ENCODE measurements around the gene GRIK3. TPM values are rescaled to one million over a fixed set of nuclear protein-coding genes. Genes with fewer than 3 reads are reported as not detected.

GRIK3 gene
- total and polyA plus RNA-seq, 4 donors, result 0.68 to 1.6 TPM; not detected in 2

GRCh38 chr1:36793452-36793851, 240.9 kb downstream of the GRIK3 start:
- Histone ChIP-seq H3K4me3 (ENCODE audit: low read length in 2 of 2) (no peak overlapping the region), H3K27me3 (ENCODE audit: control insufficient read depth in 1 of 2, insufficient read depth in 2 of 2, low read length in 1 of 2) (no peaks in the 10 kb centered on the region), H3K4me1 (ENCODE audit: control insufficient read depth in 1 of 2, insufficient read depth in 2 of 2, low read length in 2 of 2) (no peaks in the 10 kb centered on the region), H3K36me3 (ENCODE audit: control insufficient read depth in 1 of 2, insufficient read depth in 2 of 2, low read length in 1 of 2) (no peaks in the 10 kb centered on the region), H3K9me3 (ENCODE audit: control insufficient read depth, low read length) (peaks cover 4% of the 10 kb centered on the region), H3K27ac (ENCODE audit: low read depth in 1 of 2, low read length in 2 of 2) (no peak overlapping the region)
- ATAC-seq (ENCODE audit: low FRiP score), result no peak
- intact Hi-C loops (cut with DNase I), result no loop called here
- no peak for DNase-seq

DNA sequence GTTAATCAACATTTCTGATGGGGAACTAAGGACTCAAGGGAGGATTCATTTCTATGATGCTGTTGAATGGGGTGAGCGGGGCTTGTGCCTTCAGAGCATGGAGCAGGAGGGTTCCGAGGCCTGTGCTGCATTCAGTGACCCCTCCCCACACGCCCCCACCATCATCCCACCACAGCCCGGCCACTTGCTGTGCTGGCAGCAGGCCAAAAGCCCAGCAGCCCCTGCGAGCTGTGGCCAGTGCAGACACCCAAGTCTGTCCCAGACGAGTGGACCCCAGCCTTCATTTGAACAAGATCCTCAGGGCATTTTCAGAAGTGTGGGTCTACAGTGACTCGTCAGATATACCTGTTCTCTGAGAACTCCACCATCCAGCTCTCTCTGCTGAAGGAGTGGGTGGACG, 242.0 kb downstream of the GRIK3 start:
- DNase-seq (no peak), ATAC-seq (ENCODE audit: low FRiP score) (no peak)
- H3K4me1 ChIP-seq (ENCODE audit: control insufficient read depth in 1 of 2, insufficient read depth in 2 of 2, low read length in 2 of 2), result no peaks in the 10 kb centered on the region
- H3K9me3 ChIP-seq (ENCODE audit: control insufficient read depth, low read length), result peaks cover 4% of the 10 kb centered on the region
- H3K27ac ChIP-seq (ENCODE audit: low read depth in 1 of 2, low read length in 2 of 2), result no peak overlapping the region
- intact Hi-C loops (cut with DNase I), result no loop called here
- H3K27me3 ChIP-seq (ENCODE audit: control insufficient read depth in 1 of 2, insufficient read depth in 2 of 2, low read length in 1 of 2), result no peaks in the 10 kb centered on the region
- no peaks in the 10 kb centered on the region for H3K36me3 ChIP-seq (ENCODE audit: control insufficient read depth in 1 of 2, insufficient read depth in 2 of 2, low read length in 1 of 2)
- WGBS, 2 donors, result 52 to 56% methylated on average over 8 of the region's 8 CpGs
- H3K4me3 ChIP-seq (ENCODE audit: low read length in 2 of 2), result no peak overlapping the region

DNA sequence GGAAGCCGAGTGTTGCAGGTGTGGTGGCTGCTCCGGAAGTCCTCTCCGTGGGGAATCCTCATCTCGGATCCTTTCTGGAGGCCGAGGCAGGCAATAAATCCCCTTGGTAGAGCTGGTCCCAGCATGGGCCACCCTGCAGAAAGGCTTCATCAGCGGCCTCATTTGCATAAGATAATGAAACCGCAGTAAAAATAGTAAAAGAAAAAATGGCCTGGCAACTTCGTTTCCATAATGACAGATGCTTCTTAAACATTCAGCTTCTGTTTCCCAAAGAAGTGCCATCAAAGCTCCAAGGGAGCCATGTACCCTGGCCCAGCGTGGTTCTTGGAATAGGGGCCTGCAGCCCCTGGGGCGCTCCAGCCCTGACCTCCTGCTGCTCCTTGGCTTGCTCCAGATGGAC, 244.1 kb downstream of the GRIK3 start:
- Histone ChIP-seq H3K36me3 (ENCODE audit: control insufficient read depth in 1 of 2, insufficient read depth in 2 of 2, low read length in 1 of 2) (no peaks in the 10 kb centered on the region), H3K9me3 (ENCODE audit: control insufficient read depth, low read length) (peaks cover 4% of the 10 kb centered on the region), H3K27ac (ENCODE audit: low read depth in 1 of 2, low read length in 2 of 2) (no peak overlapping the region), H3K27me3 (ENCODE audit: control insufficient read depth in 1 of 2, insufficient read depth in 2 of 2, low read length in 1 of 2) (no peaks in the 10 kb centered on the region), H3K4me1 (ENCODE audit: control insufficient read depth in 1 of 2, insufficient read depth in 2 of 2, low read length in 2 of 2) (no peaks in the 10 kb centered on the region), H3K4me3 (ENCODE audit: low read length in 2 of 2) (no peak overlapping the region)
- intact Hi-C loops (cut with DNase I), result no loop called here
- WGBS, 2 donors, result 62 to 65% methylated on average over 10 of the region's 10 CpGs
- no peak for ATAC-seq (ENCODE audit: low FRiP score)
- DNase-seq, result no peak

DNA sequence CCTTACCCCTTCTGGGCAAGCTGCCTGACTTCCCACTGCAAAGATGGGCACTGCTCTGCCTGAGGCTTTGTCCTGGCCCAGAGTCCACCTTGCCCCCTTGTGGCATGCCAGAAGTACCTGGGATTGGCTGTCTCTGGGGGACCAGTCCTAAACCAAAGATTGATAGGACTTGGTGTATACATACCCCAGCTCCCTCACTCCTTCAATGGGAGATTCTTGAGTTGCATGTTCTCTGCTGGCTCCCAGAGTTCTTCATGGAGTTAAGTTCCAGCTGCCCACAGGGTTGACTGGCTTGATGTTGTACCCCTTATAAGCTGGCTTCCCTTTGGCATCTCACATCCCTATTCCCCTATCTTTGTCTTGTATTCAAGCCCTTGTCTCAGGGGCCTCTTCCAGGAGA, 244.8 kb downstream of the GRIK3 start:
- H3K36me3 ChIP-seq (ENCODE audit: control insufficient read depth in 1 of 2, insufficient read depth in 2 of 2, low read length in 1 of 2), result no peaks in the 10 kb centered on the region
- no peaks in the 10 kb centered on the region for H3K4me1 ChIP-seq (ENCODE audit: control insufficient read depth in 1 of 2, insufficient read depth in 2 of 2, low read length in 2 of 2)
- H3K9me3 ChIP-seq (ENCODE audit: control insufficient read depth, low read length), result peaks cover 4% of the 10 kb centered on the region
- DNase-seq, result no peak
- no peak overlapping the region for H3K27ac ChIP-seq (ENCODE audit: low read depth in 1 of 2, low read length in 2 of 2)
- ATAC-seq (ENCODE audit: low FRiP score), result no peak
- H3K27me3 ChIP-seq (ENCODE audit: control insufficient read depth in 1 of 2, insufficient read depth in 2 of 2, low read length in 1 of 2), result no peaks in the 10 kb centered on the region
- H3K4me3 ChIP-seq (ENCODE audit: low read length in 2 of 2), result no peak overlapping the region
- intact Hi-C loops (cut with DNase I), result no loop called here

GRCh38 chr1:36787312-36787913, 246.9 kb downstream of the GRIK3 start:
- ATAC-seq (ENCODE audit: low FRiP score) (no peak), DNase-seq (no peak)
- H3K4me3 ChIP-seq (ENCODE audit: low read length in 2 of 2), result no peak overlapping the region
- H3K27ac ChIP-seq (ENCODE audit: low read depth in 1 of 2, low read length in 2 of 2), result no peak overlapping the region
- WGBS, 2 donors, result 53 to 58% methylated on average over 12 of the region's 12 CpGs
- H3K9me3 ChIP-seq (ENCODE audit: control insufficient read depth, low read length), result peaks cover 4% of the 10 kb centered on the region
- intact Hi-C loops (cut with DNase I), result no loop called here
- H3K27me3 ChIP-seq (ENCODE audit: control insufficient read depth in 1 of 2, insufficient read depth in 2 of 2, low read length in 1 of 2), result no peaks in the 10 kb centered on the region
- no peaks in the 10 kb centered on the region for H3K36me3 ChIP-seq (ENCODE audit: control insufficient read depth in 1 of 2, insufficient read depth in 2 of 2, low read length in 1 of 2)
- no peaks in the 10 kb centered on the region for H3K4me1 ChIP-seq (ENCODE audit: control insufficient read depth in 1 of 2, insufficient read depth in 2 of 2, low read length in 2 of 2)

DNA sequence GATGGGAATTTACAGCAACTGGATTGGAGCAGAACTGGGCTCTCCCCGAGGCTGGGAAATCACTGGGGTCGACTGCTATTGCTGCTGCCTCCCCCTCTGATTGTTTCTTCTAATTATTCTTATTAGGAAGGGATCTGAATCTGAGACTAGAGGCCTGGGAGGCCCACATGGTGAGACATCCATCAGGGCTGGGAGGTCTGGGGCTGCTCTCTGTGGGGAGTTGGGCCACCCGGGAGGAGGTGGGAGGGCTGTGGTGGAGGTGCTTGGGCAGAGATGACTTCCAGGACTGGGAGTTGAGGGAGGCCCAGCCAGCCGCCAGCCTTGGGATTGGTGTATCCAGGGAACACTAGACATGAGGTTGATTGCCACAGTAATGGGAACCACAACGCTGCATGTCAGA, 247.9 kb downstream of the GRIK3 start:
- DNase-seq, result no peak
- no peaks in the 10 kb centered on the region for H3K36me3 ChIP-seq (ENCODE audit: control insufficient read depth in 1 of 2, insufficient read depth in 2 of 2, low read length in 1 of 2)
- WGBS, 2 donors, result 37 to 41% methylated on average over 5 of the region's 5 CpGs
- H3K4me3 ChIP-seq (ENCODE audit: low read length in 2 of 2), result no peak overlapping the region
- H3K4me1 ChIP-seq (ENCODE audit: control insufficient read depth in 1 of 2, insufficient read depth in 2 of 2, low read length in 2 of 2), result no peaks in the 10 kb centered on the region
- H3K9me3 ChIP-seq (ENCODE audit: control insufficient read depth, low read length), result peaks cover 4% of the 10 kb centered on the region
- no peak overlapping the region for H3K27ac ChIP-seq (ENCODE audit: low read depth in 1 of 2, low read length in 2 of 2)
- intact Hi-C loops (cut with DNase I), result no loop called here
- no peak for ATAC-seq (ENCODE audit: low FRiP score)
- no peaks in the 10 kb centered on the region for H3K27me3 ChIP-seq (ENCODE audit: control insufficient read depth in 1 of 2, insufficient read depth in 2 of 2, low read length in 1 of 2)

GRCh38 chr1:36784147-36784859, 250.0 kb downstream of the GRIK3 start:
- Histone ChIP-seq H3K36me3 (ENCODE audit: control insufficient read depth in 1 of 2, insufficient read depth in 2 of 2, low read length in 1 of 2) (no peaks in the 10 kb centered on the region), H3K4me3 (ENCODE audit: low read length in 2 of 2) (no peak overlapping the region), H3K4me1 (ENCODE audit: control insufficient read depth in 1 of 2, insufficient read depth in 2 of 2, low read length in 2 of 2) (no peaks in the 10 kb centered on the region), H3K9me3 (ENCODE audit: control insufficient read depth, low read length) (peaks cover 1% of the 10 kb centered on the region), H3K27me3 (ENCODE audit: control insufficient read depth in 1 of 2, insufficient read depth in 2 of 2, low read length in 1 of 2) (no peaks in the 10 kb centered on the region), H3K27ac (ENCODE audit: low read depth in 1 of 2, low read length in 2 of 2) (no peak overlapping the region)
- DNase-seq (no peak), ATAC-seq (ENCODE audit: low FRiP score) (no peak)
- intact Hi-C loops (cut with DNase I), result no loop called here
- WGBS, 2 donors, result 63 to 64% methylated on average over 9 of the region's 9 CpGs

- H3K27ac ChIP-seq (ENCODE audit: low read depth in 1 of 2, low read length in 2 of 2), result no peak overlapping the region
- DNase-seq (no peak), ATAC-seq (ENCODE audit: low FRiP score) (no peak)
- 80 to 85% methylated on average over 3 of the region's 3 CpGs for WGBS, 2 donors
- no peaks in the 10 kb centered on the region for H3K27me3 ChIP-seq (ENCODE audit: control insufficient read depth in 1 of 2, insufficient read depth in 2 of 2, low read length in 1 of 2)
- no peak overlapping the region for H3K4me3 ChIP-seq (ENCODE audit: low read length in 2 of 2)
- H3K4me1 ChIP-seq (ENCODE audit: control insufficient read depth in 1 of 2, insufficient read depth in 2 of 2, low read length in 2 of 2), result no peaks in the 10 kb centered on the region
- H3K36me3 ChIP-seq (ENCODE audit: control insufficient read depth in 1 of 2, insufficient read depth in 2 of 2, low read length in 1 of 2), result no peaks in the 10 kb centered on the region
- H3K9me3 ChIP-seq (ENCODE audit: control insufficient read depth, low read length), result no peaks in the 10 kb centered on the region
- intact Hi-C loops (cut with DNase I), result no loop called here
These were observed 250.8 kb downstream of the GRIK3 start for GRCh38 chr1:36783475-36783874.

DNA sequence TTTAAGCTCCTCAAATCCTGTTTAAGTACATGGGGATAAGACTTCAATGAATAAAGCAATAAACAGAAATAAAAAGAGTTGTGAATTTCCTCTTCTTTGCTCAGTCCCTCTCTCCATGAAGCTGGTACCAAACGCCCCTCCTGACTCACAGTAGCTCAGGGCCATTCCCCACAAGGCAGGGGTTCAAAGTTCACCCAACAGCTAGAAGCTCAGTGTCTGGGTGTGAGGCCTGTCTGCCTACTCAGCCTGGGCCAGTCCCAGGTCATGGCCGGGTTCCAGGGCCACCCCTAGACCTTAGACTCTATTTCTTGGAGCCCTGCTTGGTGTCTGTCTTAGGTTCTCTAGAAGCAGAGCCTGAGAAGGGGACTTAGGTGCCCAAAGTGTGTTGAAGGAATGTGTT, 251.5 kb downstream of the GRIK3 start:
- DNase-seq, result no peak
- 56 to 70% methylated on average over 2 of the region's 2 CpGs for WGBS, 2 donors

More for the DNA sequence above, 251.5 kb downstream of the GRIK3 start:
- H3K36me3 ChIP-seq (ENCODE audit: control insufficient read depth in 1 of 2, insufficient read depth in 2 of 2, low read length in 1 of 2), result no peaks in the 10 kb centered on the region
- no peak overlapping the region for H3K27ac ChIP-seq (ENCODE audit: low read depth in 1 of 2, low read length in 2 of 2)
- no peak overlapping the region for H3K4me3 ChIP-seq (ENCODE audit: low read length in 2 of 2)
- no peaks in the 10 kb centered on the region for H3K4me1 ChIP-seq (ENCODE audit: control insufficient read depth in 1 of 2, insufficient read depth in 2 of 2, low read length in 2 of 2)
- H3K27me3 ChIP-seq (ENCODE audit: control insufficient read depth in 1 of 2, insufficient read depth in 2 of 2, low read length in 1 of 2), result no peaks in the 10 kb centered on the region
- intact Hi-C loops (cut with DNase I), result no loop called here
- no peak for ATAC-seq (ENCODE audit: low FRiP score)
- H3K9me3 ChIP-seq (ENCODE audit: control insufficient read depth, low read length), result no peaks in the 10 kb centered on the region
